Stomach (tissue), 9 donors: ENCODE data around the gene VDR. TPM values are rescaled to one million over a fixed set of nuclear protein-coding genes. Genes with fewer than 3 reads are reported as not detected.
"Not testable (repeated sequence)": the region's sequence is repeated elsewhere in the genome, so short reads cannot be mapped to it uniquely, and the experiment has no call there.

Experiments
- DNase-seq, 2 donors: peaks; one replicate each; pipeline versions ENCODE4 v3.0.0 to v3.0.0-alpha.2; 2013 to 2019
- H3K27ac ChIP-seq, 5 donors: fragments of 200-600 bp in 4 of 5; sonication (generic) in 4 of 5; one replicate each; pipeline ENCODE4 v1.5.1; 2013 to 2019; ENCODE audit warnings: mild to moderate bottlenecking in 1 of 5, moderate library complexity in 1 of 5
- H3K27me3 ChIP-seq, 3 donors: fragments of 200-600 bp; sonication (generic); one replicate each; pipeline ENCODE4 v1.5.1; 2017 to 2019; ENCODE audit warnings: mixed run types in 1 of 3
- H3K36me3 ChIP-seq, 4 donors: fragments of 200-600 bp; sonication (generic); 1 replicate in 3 of 4; 2 replicates in 1 of 4; pipeline ENCODE4 v1.5.1; 2016 to 2019
- H3K4me1 ChIP-seq, 4 donors: fragments of 200-600 bp; sonication (generic); one replicate each; pipeline ENCODE4 v1.5.1; 2016 to 2019
- H3K4me3 ChIP-seq, 4 donors: fragments of 200-600 bp; sonication (generic) in 3 of 4; one replicate each; pipeline ENCODE4 v1.5.1; 2016 to 2019; ENCODE audit warnings: mild to moderate bottlenecking in 1 of 4
- H3K9me3 ChIP-seq, 4 donors: fragments of 200-600 bp; sonication (generic); one replicate each; pipeline ENCODE4 v1.5.1; 2016 to 2019
- EP300 ChIP-seq: sonication (generic); formaldehyde crosslinking; IDR thresholded peaks from one replicate; pipeline ENCODE4 v1.6.1; 2017; ENCODE audit warnings: antibody characterized with exemption
- POLR2A ChIP-seq, 4 donors: fragments of 450-650 bp; IDR thresholded peaks; one replicate each; pipeline ENCODE4 v1.6.1; 2016; ENCODE audit warnings: antibody characterized with exemption in 4 of 4, control low read depth in 2 of 4, mild to moderate bottlenecking in 1 of 4, moderate library complexity in 1 of 4
- POLR2AphosphoS5 ChIP-seq, 3 donors: sonication (generic); formaldehyde crosslinking; IDR thresholded peaks; one replicate each; pipeline ENCODE4 v1.6.1; 2016; ENCODE audit warnings: antibody characterized with exemption in 3 of 3
- WGBS, 5 donors: extraction: QIAGEN DNeasy Blood & Tissue Kit in 3 of 5; methylation state at CpG; one replicate each; pipeline versions ENCODE4 v1.1.5 to v1.1.7; 2013 to 2018; 5-methylcytosine and 5-hydroxymethylcytosine counted together
- intact Hi-C: fragments of 100-400 bp; cut with DNase I; formaldehyde crosslinking; loops from one replicate; pipeline ENCODE4 v1.15.1; 2023; ENCODE audit warnings: low total_unique reads
- polyA plus RNA-seq, 3 donors: library from polyadenylated mRNA; stranded (reverse); fragments of 200-250 nt; gene quantifications; one replicate each; pipeline ENCODE4 v1.2.3, GENCODE V29; 2013
- total RNA-seq, 5 donors: library from RNA; depleted of rRNA; stranded (reverse); fragments of >200 nt; gene quantifications; one replicate each; pipeline versions ENCODE4 v1.1.0 to v1.2.3, GENCODE V29; 2014 to 2016
- TF ChIP-seq, protein P1 (sequence below), 7 experiments: fragments of 450-650 bp in 4 of 7; fragments of 200-600 bp in 3 of 7; sonication (generic) in 3 of 7; IDR thresholded peaks; one replicate each; pipeline ENCODE4 v1.5.1; 2016 to 2019; ENCODE audit warnings: antibody characterized with exemption in 7 of 7, control low read depth in 2 of 7, mild to moderate bottlenecking in 1 of 7
- donor health status: healthy with polysubstance abuse.
- donor health status: Bipolar disorder and iron deficiency.
- donor health status: healthy.

Gene VDR
- total and polyA plus RNA-seq, 8 donors, result 2.8 to 22.3 (median 4.7) TPM

DNA sequence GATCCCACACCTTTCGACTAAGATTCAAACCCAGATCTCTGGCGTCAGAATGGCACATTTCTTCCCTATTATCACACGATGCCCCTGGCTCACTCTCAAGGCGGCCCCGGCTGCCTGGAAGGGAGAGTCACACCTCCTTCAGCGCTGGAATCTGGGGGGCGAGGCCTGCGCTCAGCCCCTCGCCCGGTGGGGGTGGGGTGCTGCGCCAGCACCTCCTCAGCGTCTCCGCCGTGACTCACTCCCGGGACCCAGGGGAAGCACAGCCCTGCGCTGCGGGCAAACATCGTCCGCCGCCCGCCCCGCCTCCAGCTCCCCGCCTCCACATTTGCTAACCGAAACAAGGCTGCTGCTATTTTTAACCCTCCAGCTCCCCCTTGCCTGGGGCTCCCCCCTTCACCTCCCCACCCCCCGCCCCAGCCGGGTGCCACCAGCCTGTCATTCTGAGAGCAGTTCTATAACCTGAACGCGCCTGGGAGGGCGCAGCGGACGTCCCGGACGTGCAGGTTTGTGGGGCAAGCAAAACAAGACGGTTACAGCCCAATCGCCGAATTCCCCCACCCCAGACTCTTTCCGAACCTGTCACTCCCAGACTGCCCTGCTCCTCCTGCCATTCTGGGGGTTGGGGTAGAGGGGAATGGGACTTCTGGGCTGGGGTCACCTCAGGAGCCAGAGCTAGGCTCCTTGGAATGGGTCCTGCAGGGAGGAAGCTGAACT is 91.8 kb downstream of the VDR start:
- peak overlapping the region; percentile 93 to 99 (median 98) for H3K27ac ChIP-seq
- H3K4me1 ChIP-seq, result peaks cover 96 to 100% (median 99%) of the 10 kb centered on the region in 4 donors
- no peaks in the 10 kb centered on the region for H3K27me3 ChIP-seq
- peak; percentile 85 to 97 for DNase-seq
- no peaks in the 10 kb centered on the region for H3K9me3 ChIP-seq
- TF ChIP-seq EP300 (peak; percentile 47), POLR2AphosphoS5 (IDR thresholded peaks at IDR 0.05) (peak; percentile 69 to 84 (median 75))
- TF ChIP-seq, protein P1, sequence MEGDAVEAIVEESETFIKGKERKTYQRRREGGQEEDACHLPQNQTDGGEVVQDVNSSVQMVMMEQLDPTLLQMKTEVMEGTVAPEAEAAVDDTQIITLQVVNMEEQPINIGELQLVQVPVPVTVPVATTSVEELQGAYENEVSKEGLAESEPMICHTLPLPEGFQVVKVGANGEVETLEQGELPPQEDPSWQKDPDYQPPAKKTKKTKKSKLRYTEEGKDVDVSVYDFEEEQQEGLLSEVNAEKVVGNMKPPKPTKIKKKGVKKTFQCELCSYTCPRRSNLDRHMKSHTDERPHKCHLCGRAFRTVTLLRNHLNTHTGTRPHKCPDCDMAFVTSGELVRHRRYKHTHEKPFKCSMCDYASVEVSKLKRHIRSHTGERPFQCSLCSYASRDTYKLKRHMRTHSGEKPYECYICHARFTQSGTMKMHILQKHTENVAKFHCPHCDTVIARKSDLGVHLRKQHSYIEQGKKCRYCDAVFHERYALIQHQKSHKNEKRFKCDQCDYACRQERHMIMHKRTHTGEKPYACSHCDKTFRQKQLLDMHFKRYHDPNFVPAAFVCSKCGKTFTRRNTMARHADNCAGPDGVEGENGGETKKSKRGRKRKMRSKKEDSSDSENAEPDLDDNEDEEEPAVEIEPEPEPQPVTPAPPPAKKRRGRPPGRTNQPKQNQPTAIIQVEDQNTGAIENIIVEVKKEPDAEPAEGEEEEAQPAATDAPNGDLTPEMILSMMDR (IDR thresholded peaks at IDR 0.05), result no peak
- intact Hi-C loops, result no loop called here
- WGBS, 5 donors, result 0 to 2% (median 0%) methylated on average over 14 to 37 of the region's 37 CpGs
- no peaks in the 10 kb centered on the region for H3K36me3 ChIP-seq
- peak overlapping the region; percentile 37 to 42 (median 42) for H3K4me3 ChIP-seq

GRCh38 chr12:47811581-47812484 is 93.0 kb downstream of the VDR start:
- Histone ChIP-seq H3K9me3 (no peaks in the 10 kb centered on the region), H3K27me3 (no peaks in the 10 kb centered on the region), H3K27ac (peak overlapping the region; percentile 77 to 99 (median 98)), H3K36me3 (no peaks in the 10 kb centered on the region), H3K4me1 (peaks cover 96 to 100% (median 99%) of the 10 kb centered on the region in 4 donors), H3K4me3 (peak overlapping the region; percentile 37 to 42 (median 42))
- DNase-seq, result peak in 1 of 2 donors; percentile 83
- intact Hi-C loops, result no loop called here
- TF ChIP-seq POLR2A (IDR thresholded peaks at IDR 0.05) (no peak), EP300 (peak; percentile 84), POLR2AphosphoS5 (IDR thresholded peaks at IDR 0.05) (peak; percentile 6 to 76 (median 51))
- TF ChIP-seq, protein P1 (IDR thresholded peaks at IDR 0.05), result no peak
- 40 to 67% (median 59%) methylated on average over 14 of the region's 14 CpGs for WGBS, 5 donors

DNA sequence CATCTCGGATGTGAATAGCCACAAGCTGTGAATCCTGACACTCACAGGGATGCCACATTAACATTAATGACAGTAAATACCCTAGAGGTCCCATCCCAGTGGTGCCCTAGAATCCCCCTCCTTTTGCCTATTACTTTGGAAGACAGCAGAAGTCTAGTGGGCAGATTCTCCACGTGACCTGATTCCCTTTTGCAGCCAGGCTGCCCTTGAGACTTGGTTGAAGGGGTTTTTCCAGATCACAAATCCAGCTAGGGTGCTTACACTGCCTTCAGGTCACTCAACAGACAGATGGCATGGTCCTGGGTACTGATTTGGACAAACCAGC is 93.8 kb downstream of the VDR start:
- Histone ChIP-seq H3K4me1 (peaks cover 96 to 100% (median 99%) of the 10 kb centered on the region in 4 donors), H3K27ac (peak overlapping the region; percentile 40 to 99 (median 98)), H3K36me3 (no peaks in the 10 kb centered on the region), H3K9me3 (no peaks in the 10 kb centered on the region), H3K27me3 (no peaks in the 10 kb centered on the region), H3K4me3 (no peak overlapping the region)
- intact Hi-C loops, result no loop called here
- no peak for TF ChIP-seq EP300
- TF ChIP-seq, protein P1 (IDR thresholded peaks at IDR 0.05), result no peak
- no peak for DNase-seq
- 60 to 82% (median 76%) methylated on average over 1 to 2 of the region's 2 CpGs for WGBS, 5 donors

- H3K4me3 ChIP-seq, H3K9me3 ChIP-seq, H3K27me3 ChIP-seq, H3K36me3 ChIP-seq, DNase-seq, intact Hi-C loops: not testable (repeated sequence)
- WGBS, 5 donors, result 82 to 90% (median 84%) methylated on average over 9 of the region's 9 CpGs
- H3K27ac ChIP-seq, result peak overlapping the region in 4 of 5 donors; percentile 97 to 99 (median 98)
- peaks cover 96 to 100% (median 99%) of the 10 kb centered on the region in 4 donors for H3K4me1 ChIP-seq
Observed at GRCh38 chr12:47809518-47809917, 95.3 kb downstream of the VDR start.
